Right lobe of liver (tissue), 4 donors: ENCODE results near the gene ZNF175.

Experiments
- CTCF ChIP-seq, 4 donors: fragments of 200-600 bp in 3 of 4; fragments of 450-650 bp in 1 of 4; IDR thresholded peaks; one replicate each; pipeline versions ENCODE4 v1.5.1 to v1.8.0; 2016 to 2022; ENCODE audit warnings: antibody characterized with exemption in 4 of 4, mild to moderate bottlenecking in 2 of 4
- POLR2A ChIP-seq: fragments of 450-650 bp; IDR thresholded peaks from one replicate; pipeline ENCODE4 v1.6.1; 2017; ENCODE audit warnings: antibody characterized with exemption, mild to moderate bottlenecking
- donor health status: DM: no; HTN: no; CAD: no.
- donor health status: DM: no; HTN: no; CAD: no.
- donor health status: DM: no; HTN: yes; CAD: no.

DNA sequence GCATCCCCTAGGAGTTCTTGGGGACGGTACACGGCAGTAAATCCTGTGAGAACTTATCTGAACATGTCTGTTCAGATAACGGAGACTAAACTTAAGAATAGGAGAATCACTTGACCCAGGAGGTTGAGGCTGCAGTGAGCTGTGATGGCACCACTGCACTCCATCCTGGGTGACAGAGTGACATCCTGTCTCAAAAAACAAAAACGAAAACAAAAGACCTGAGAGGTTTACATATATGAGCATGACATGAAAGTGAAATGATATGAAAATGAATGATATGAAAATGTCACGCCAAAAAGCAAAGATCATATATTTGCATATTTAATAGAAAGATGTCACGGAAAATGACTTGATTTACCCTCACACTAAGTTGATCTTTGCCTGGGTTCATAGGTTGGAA is 5.8 kb downstream of the ZNF175 start:
- TF ChIP-seq CTCF (IDR thresholded peaks at IDR 0.05) (no peak), POLR2A (no peak)
